ENCODE measurements around the gene ZNF425. TPM values are rescaled to one million over a fixed set of nuclear protein-coding genes. Genes with fewer than 3 reads are reported as not detected.
A peak's percentile ranks its signal among the peaks of the same experiment; 100 is the strongest.

Gene ZNF425
- total RNA-seq, 1 donor from 2014 or later = 1.4 TPM

DNA sequence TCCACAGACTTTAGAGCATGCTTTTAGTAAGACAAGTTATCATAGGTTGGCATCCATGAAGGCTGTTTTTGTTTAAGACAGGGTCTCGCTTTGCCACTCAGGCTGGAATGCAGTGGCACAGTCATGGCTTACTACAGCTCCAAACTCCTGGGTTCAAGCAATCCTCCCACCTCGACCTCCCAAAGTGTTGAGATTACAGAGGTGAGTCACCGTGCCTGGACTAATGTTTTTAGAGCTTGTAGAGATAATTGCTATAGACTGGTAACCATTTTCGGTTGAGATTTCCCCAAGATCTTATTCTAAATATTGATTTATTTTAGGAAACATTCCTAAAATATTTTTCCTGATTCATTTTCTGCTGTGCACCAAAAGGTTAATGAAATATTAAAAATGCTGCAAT, 15.8 kb upstream of the ZNF425 start:
- Histone ChIP-seq H3K36me3 (no peaks in the 10 kb centered on the region), H3K4me1 (peaks cover 7% of the 10 kb centered on the region), H3K4me3 (no peak overlapping the region), H3K27ac (no peak overlapping the region), H3K9me3 (no peaks in the 10 kb centered on the region), H3K27me3 (no peaks in the 10 kb centered on the region)
- TF ChIP-seq, protein P1, sequence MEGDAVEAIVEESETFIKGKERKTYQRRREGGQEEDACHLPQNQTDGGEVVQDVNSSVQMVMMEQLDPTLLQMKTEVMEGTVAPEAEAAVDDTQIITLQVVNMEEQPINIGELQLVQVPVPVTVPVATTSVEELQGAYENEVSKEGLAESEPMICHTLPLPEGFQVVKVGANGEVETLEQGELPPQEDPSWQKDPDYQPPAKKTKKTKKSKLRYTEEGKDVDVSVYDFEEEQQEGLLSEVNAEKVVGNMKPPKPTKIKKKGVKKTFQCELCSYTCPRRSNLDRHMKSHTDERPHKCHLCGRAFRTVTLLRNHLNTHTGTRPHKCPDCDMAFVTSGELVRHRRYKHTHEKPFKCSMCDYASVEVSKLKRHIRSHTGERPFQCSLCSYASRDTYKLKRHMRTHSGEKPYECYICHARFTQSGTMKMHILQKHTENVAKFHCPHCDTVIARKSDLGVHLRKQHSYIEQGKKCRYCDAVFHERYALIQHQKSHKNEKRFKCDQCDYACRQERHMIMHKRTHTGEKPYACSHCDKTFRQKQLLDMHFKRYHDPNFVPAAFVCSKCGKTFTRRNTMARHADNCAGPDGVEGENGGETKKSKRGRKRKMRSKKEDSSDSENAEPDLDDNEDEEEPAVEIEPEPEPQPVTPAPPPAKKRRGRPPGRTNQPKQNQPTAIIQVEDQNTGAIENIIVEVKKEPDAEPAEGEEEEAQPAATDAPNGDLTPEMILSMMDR (IDR thresholded peaks at IDR 0.05) = no peak
- ATAC-seq (no peak), DNase-seq (no peak)
- intact Hi-C loops (cut with DNase I) = no loop called here

DNA sequence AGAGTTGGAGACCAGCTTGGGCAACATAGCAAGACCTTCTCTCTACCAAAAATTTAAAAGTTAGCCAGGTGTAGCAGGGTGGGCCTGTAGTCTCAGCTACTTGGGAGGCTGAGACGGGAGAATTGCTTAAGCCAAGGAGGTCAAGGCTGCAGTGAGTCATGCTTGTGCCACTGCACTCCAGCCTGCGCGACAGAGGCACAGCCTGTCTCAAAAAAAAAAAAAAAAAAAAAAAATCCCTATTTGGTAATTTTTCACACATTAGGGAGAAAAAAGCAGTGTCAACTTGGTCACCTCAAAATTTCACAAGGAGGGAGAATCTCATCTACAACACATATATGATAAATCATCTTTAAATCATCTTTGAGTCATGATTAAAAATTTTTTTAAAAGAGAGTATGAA, 14.7 kb upstream of the ZNF425 start:
- TF ChIP-seq, protein P1 (IDR thresholded peaks at IDR 0.05) = no peak
- ATAC-seq = no peak
- Histone ChIP-seq H3K4me1 (peaks cover 7% of the 10 kb centered on the region), H3K9me3 (no peaks in the 10 kb centered on the region), H3K4me3 (no peak overlapping the region), H3K27ac (no peak overlapping the region), H3K27me3 (no peaks in the 10 kb centered on the region), H3K36me3 (no peaks in the 10 kb centered on the region)
- intact Hi-C loops (cut with DNase I) = no loop called here
- no peak for DNase-seq

DNA sequence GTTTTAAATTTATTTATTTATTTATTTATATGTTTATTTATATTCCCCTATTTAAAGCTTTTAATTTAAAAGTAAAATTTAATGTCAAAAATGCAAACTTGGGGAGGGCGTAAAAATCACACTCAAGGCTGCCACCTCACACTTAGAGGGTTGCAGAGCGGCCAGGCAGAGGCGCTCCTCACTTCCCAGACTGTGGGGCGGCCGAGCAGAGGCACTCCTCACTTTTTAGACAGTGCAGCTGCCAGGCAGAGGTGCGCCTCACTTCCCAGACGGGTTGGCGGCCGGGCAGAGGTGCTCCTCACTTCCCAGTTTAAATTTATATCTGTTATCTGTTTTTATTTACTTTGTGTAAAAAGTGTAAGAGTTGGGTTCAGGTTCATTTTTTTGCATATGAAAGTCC, 10.0 kb upstream of the ZNF425 start:
- Histone ChIP-seq H3K27me3 (no peaks in the 10 kb centered on the region), H3K36me3 (no peaks in the 10 kb centered on the region), H3K4me3 (no peak overlapping the region), H3K27ac (no peak overlapping the region), H3K4me1 (no peaks in the 10 kb centered on the region), H3K9me3 (peaks cover 1% of the 10 kb centered on the region)
- TF ChIP-seq, protein P1 (IDR thresholded peaks at IDR 0.05) = no peak
- DNase-seq = peak; percentile 38
- intact Hi-C loops (cut with DNase I) = no loop called here
- ATAC-seq = no peak

DNA sequence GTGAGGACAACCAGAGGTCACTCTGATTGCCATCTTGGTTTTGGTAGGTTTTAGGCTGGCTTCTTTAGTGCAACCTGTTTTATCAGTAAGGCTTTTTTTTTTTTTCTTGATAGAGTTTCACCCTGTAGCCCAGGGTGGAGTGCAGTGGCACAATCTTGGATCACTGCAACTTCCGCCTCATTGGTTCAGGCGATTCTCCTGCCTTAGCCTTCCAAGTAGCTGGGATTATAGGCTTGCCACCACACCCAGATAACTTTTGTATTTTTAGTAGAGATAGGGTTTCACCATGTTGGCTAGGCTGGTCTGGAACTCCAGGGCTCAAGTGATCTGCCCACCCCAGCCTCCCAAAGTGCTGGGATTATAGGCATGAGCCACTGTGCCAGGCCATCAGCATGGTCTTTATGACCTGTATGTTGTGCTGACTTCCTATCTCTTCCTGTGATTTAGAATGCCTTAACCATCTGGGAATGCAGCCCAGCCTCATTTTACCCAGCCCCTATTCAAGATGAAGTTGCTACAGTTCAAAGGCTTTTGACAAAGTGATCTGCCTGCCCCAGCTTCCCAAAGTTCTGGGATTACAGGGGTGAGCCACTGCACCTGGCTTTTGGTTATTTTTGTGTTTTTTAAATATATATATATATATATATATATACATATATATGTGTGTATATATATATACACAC, 7.0 kb upstream of the ZNF425 start:
- no peaks in the 10 kb centered on the region for H3K27me3 ChIP-seq
- ATAC-seq (no peak), DNase-seq (peak; percentile 2)
- H3K27ac ChIP-seq = no peak overlapping the region
- peaks cover 8% of the 10 kb centered on the region for H3K9me3 ChIP-seq
- TF ChIP-seq, protein P1 (IDR thresholded peaks at IDR 0.05) = no peak
- peaks cover 17% of the 10 kb centered on the region for H3K36me3 ChIP-seq
- H3K4me1 ChIP-seq = peaks cover 1% of the 10 kb centered on the region
- H3K4me3 ChIP-seq = no peak overlapping the region
- intact Hi-C loops (cut with DNase I) = no loop called here

DNA sequence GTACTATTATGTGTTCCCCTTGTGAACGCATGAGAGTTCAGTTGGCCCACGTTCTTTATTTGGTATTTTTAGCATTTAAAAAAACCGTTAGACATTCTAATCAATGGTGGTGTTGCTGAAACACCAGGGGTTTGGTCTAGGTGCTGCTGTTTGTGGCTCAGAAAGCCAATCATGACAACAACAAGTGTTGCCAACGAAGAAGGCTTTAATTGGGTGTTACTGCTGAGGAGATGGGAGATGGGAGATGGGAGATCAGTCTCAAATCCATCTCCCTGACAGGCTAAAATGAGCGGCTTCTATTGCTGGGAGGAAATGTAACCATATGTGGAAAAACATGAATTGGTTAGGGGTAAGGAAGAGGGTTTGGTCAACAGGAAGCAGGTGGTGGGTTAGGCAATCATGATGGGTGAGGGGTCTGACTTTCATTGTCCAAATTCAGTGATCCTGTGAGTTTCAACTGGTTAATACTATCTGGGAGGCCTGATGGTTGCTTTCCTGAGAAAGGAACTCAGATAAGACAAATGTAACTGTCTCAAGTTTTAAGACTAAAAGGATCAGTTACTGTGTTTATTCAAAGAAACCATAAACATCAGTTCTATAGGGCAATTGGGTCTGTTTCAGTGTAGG, 4.6 kb upstream of the ZNF425 start:
- Histone ChIP-seq H3K4me1 (peaks cover 7% of the 10 kb centered on the region), H3K27me3 (no peaks in the 10 kb centered on the region), H3K9me3 (peaks cover 8% of the 10 kb centered on the region), H3K4me3 (no peak overlapping the region), H3K36me3 (peaks cover 17% of the 10 kb centered on the region), H3K27ac (no peak overlapping the region)
- DNase-seq (no peak), ATAC-seq (no peak)
- TF ChIP-seq, protein P1 (IDR thresholded peaks at IDR 0.05) = no peak
- intact Hi-C loops (cut with DNase I) = no loop called here

Measured in upper lobe of right lung (tissue), 1 donor.